Erythroblast (primary cell): ENCODE measurements around the gene ZNF554.

Experiments
- GATA1 ChIP-seq: IDR thresholded peaks from 2 replicates; pipeline ENCODE4 v1.6.1; 2011; ENCODE audit warnings: low read depth, mild to moderate bottlenecking, control low read depth, low read length, moderate library complexity
- POLR2A ChIP-seq: IDR thresholded peaks from 2 replicates; pipeline ENCODE4 v1.6.1; 2011; ENCODE audit warnings: mild to moderate bottlenecking, low read length

GRCh38 chr19:2847507-2847906 is 27.8 kb downstream of the ZNF554 start:
- TF ChIP-seq POLR2A (no peak), GATA1 (no peak)
